HepG2 (cell line): ENCODE results near the gene USP36. TPM values are rescaled to one million over a fixed set of nuclear protein-coding genes. Genes with fewer than 3 reads are reported as not detected.
A peak's percentile ranks its signal among the peaks of the same experiment; 100 is the strongest.

Source experiments
- HDAC2 ChIP-seq: sonication (generic); formaldehyde crosslinking; IDR thresholded peaks from 2 replicates; pipeline ENCODE4 v1.4.0; 2020; ENCODE audit warnings: missing genetic modification reagents
- KDM1A ChIP-seq: IDR thresholded peaks from 2 replicates; pipeline ENCODE4 v1.6.1; 2016; ENCODE audit warnings: missing compliant biosample characterization
- MYC ChIP-seq: sonication (generic); formaldehyde crosslinking; IDR thresholded peaks from 2 replicates; pipeline ENCODE4 v1.9.0; 2021; ENCODE audit warnings: missing genetic modification reagents, borderline replicate concordance
- NFATC3 ChIP-seq: sonication (generic); formaldehyde crosslinking; IDR thresholded peaks from 2 replicates; pipeline ENCODE4 v1.5.1; 2020; ENCODE audit warnings: mild to moderate bottlenecking, missing genetic modification reagents
- REXO4 ChIP-seq: sonication (generic); formaldehyde crosslinking; IDR thresholded peaks from 2 replicates; pipeline ENCODE4 v1.8.0; 2022; ENCODE audit warnings: missing genetic modification reagents, mild to moderate bottlenecking, borderline replicate concordance
- ZNF17 ChIP-seq: sonication (generic); formaldehyde crosslinking; IDR thresholded peaks from 2 replicates; pipeline ENCODE4 v1.5.0; 2020; ENCODE audit warnings: mild to moderate bottlenecking, missing genetic modification reagents
- ZNF720 ChIP-seq: sonication (generic); formaldehyde crosslinking; IDR thresholded peaks from 2 replicates; pipeline ENCODE4 v1.4.0; 2020; ENCODE audit warnings: missing genetic modification reagents
- polyA plus RNA-seq, 8 experiments: library from polyadenylated mRNA; depleted of rRNA in 3 of 8; stranded (reverse) in 7 of 8; unstranded in 1 of 8; fragments of >200 nt; fragmentation: Illumina TruSeq in 4 of 8; extraction: Trizol in 4 of 8; gene quantifications; 2 replicates each; pipeline versions ENCODE4 v1.2.1 to v1.2.3, GENCODE V29; 2011 to 2016; ENCODE audit warnings: low read depth in 4 of 8, missing spikeins in 1 of 8, mixed read lengths in 1 of 8; ENCODE audit not compliant: insufficient read depth in 1 of 8
- total RNA-seq, 5 experiments: library from RNA; depleted of rRNA; stranded (reverse); fragments of >200 nt; fragmentation: Illumina TruSeq; extraction: Trizol; gene quantifications; 2 replicates each; pipeline ENCODE4 v1.2.3, GENCODE V29; 2016; ENCODE audit warnings: low read depth in 1 of 5
- TF ChIP-seq, protein P1 (sequence below): IDR thresholded peaks from 2 replicates; pipeline ENCODE4 v1.6.1; 2016; ENCODE audit warnings: low read depth
- TF ChIP-seq, protein P2 (sequence below): sonication (generic); formaldehyde crosslinking; IDR thresholded peaks from 2 replicates; pipeline ENCODE4 v1.8.0; 2022; ENCODE audit warnings: missing genetic modification reagents, mild to moderate bottlenecking, borderline replicate concordance
- TF ChIP-seq, protein P3 (sequence below): sonication (generic); formaldehyde crosslinking; IDR thresholded peaks from 2 replicates; pipeline ENCODE4 v1.8.0; 2022; ENCODE audit warnings: low read depth, missing genetic modification reagents
- TF ChIP-seq, protein P4 (sequence below): sonication (generic); formaldehyde crosslinking; IDR thresholded peaks from 2 replicates; pipeline ENCODE4 v1.5.0; 2020; ENCODE audit warnings: missing genetic modification reagents
- TF ChIP-seq, protein P5 (sequence below): sonication (generic); formaldehyde crosslinking; IDR thresholded peaks from 2 replicates; pipeline ENCODE4 v1.4.0; 2020; ENCODE audit warnings: mild to moderate bottlenecking, missing genetic modification reagents
- TF ChIP-seq, protein P6 (sequence below): sonication (generic); formaldehyde crosslinking; IDR thresholded peaks from 2 replicates; pipeline ENCODE4 v1.8.0; 2022; ENCODE audit warnings: missing genetic modification reagents, mild to moderate bottlenecking, inconsistent platforms, borderline replicate concordance
- TF ChIP-seq, protein P7 (sequence below): sonication (generic); formaldehyde crosslinking; IDR thresholded peaks from 2 replicates; pipeline ENCODE4 v1.8.0; 2022; ENCODE audit warnings: mild to moderate bottlenecking, missing genetic modification reagents; ENCODE audit not compliant: insufficient replicate concordance

The USP36 gene
- total and polyA plus RNA-seq, 2 of the 13 experiments (the other 11 are each of a cell fraction or from before 2014, with no cell fraction given), result 29.6 to 45.9 TPM

DNA sequence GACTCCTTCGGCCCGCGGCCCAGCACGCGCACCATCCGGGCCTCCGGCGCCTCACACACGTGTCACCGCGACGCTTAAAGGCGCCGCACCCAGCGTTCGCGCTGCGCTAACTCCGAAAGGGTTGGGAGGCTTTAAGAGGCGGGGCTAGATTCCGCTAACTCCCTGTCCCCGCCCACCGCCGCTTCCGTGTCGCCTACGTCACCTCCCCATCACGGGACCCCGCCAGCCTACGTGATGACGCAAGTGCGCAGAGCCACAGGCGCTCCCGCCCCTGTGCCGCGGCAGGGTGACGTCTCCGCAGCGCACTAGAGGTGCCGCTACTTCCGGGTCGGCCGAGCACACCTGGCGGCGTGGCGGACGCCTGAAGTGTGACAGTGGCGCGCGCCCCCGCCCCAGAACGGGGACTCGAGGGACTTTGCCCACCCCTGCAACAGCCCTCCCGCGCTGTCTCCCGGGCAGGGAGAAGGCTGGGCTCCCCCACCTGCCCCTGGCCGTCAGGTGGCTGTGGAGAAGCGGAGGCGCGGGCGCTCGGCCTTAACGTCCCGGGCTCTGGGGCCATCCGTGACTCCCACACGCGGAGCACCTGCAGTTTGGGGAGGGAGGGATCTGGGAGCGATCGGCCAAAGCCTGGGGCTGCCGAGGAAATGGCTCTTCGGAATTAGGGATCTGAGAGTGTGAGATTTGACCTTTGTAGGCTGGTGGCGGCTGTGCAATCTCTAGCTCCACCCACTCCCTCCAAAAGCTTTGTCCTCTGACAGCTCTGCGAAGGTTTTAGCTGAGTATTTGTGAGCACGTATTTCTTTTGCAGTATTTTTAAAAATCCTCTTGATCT lies at the start of gene USP36 (continued):
- TF ChIP-seq, protein P1, sequence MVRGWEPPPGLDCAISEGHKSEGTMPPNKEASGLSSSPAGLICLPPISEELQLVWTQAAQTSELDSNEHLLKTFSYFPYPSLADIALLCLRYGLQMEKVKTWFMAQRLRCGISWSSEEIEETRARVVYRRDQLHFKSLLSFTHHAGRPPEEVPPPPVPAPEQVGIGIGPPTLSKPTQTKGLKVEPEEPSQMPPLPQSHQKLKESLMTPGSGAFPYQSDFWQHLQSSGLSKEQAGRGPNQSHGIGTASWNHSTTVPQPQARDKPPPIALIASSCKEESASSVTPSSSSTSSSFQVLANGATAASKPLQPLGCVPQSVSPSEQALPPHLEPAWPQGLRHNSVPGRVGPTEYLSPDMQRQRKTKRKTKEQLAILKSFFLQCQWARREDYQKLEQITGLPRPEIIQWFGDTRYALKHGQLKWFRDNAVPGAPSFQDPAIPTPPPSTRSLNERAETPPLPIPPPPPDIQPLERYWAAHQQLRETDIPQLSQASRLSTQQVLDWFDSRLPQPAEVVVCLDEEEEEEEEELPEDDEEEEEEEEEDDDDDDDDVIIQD (CRISPR knock-in tag), result peak; percentile 75
- peak; percentile 96 for TF ChIP-seq HDAC2 (CRISPR knock-in tag)
- TF ChIP-seq, protein P2, sequence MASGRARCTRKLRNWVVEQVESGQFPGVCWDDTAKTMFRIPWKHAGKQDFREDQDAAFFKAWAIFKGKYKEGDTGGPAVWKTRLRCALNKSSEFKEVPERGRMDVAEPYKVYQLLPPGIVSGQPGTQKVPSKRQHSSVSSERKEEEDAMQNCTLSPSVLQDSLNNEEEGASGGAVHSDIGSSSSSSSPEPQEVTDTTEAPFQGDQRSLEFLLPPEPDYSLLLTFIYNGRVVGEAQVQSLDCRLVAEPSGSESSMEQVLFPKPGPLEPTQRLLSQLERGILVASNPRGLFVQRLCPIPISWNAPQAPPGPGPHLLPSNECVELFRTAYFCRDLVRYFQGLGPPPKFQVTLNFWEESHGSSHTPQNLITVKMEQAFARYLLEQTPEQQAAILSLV (CRISPR knock-in tag), result peak; percentile 98
- peak; percentile 99 for TF ChIP-seq MYC (CRISPR knock-in tag)
- TF ChIP-seq, protein P3, sequence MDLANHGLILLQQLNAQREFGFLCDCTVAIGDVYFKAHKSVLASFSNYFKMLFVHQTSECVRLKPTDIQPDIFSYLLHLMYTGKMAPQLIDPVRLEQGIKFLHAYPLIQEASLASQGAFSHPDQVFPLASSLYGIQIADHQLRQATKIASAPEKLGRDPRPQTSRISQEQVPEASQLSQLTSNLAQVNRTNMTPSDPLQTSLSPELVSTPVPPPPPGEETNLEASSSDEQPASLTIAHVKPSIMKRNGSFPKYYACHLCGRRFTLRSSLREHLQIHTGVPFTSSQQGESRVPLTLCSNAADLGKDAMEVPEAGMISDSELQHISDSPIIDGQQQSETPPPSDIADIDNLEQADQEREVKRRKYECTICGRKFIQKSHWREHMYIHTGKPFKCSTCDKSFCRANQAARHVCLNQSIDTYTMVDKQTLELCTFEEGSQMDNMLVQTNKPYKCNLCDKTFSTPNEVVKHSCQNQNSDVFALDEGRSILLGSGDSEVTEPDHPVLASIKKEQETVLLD, result peak; percentile 94
- no peak for TF ChIP-seq REXO4
- 0 out of 2 replicates have a peak, but pooled peaks have one; percentile 62 for TF ChIP-seq NFATC3 (CRISPR knock-in tag)
- TF ChIP-seq ZNF17 (CRISPR knock-in tag), result 0 out of 2 replicates have a peak, but pooled peaks have one; percentile 73
- TF ChIP-seq, protein P4, sequence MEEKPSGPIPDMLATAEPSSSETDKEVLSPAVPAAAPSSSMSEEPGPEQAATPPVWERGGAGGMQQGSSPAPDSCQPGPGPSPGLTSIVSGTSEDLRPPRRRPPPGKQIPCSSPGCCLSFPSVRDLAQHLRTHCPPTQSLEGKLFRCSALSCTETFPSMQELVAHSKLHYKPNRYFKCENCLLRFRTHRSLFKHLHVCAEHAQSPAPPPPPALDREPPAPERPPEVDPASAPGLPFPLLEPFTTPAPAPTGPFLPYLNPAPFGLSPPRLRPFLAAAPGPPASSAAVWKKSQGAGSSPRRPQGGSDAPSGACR (CRISPR knock-in tag), result peak; percentile 99
- TF ChIP-seq, protein P5, sequence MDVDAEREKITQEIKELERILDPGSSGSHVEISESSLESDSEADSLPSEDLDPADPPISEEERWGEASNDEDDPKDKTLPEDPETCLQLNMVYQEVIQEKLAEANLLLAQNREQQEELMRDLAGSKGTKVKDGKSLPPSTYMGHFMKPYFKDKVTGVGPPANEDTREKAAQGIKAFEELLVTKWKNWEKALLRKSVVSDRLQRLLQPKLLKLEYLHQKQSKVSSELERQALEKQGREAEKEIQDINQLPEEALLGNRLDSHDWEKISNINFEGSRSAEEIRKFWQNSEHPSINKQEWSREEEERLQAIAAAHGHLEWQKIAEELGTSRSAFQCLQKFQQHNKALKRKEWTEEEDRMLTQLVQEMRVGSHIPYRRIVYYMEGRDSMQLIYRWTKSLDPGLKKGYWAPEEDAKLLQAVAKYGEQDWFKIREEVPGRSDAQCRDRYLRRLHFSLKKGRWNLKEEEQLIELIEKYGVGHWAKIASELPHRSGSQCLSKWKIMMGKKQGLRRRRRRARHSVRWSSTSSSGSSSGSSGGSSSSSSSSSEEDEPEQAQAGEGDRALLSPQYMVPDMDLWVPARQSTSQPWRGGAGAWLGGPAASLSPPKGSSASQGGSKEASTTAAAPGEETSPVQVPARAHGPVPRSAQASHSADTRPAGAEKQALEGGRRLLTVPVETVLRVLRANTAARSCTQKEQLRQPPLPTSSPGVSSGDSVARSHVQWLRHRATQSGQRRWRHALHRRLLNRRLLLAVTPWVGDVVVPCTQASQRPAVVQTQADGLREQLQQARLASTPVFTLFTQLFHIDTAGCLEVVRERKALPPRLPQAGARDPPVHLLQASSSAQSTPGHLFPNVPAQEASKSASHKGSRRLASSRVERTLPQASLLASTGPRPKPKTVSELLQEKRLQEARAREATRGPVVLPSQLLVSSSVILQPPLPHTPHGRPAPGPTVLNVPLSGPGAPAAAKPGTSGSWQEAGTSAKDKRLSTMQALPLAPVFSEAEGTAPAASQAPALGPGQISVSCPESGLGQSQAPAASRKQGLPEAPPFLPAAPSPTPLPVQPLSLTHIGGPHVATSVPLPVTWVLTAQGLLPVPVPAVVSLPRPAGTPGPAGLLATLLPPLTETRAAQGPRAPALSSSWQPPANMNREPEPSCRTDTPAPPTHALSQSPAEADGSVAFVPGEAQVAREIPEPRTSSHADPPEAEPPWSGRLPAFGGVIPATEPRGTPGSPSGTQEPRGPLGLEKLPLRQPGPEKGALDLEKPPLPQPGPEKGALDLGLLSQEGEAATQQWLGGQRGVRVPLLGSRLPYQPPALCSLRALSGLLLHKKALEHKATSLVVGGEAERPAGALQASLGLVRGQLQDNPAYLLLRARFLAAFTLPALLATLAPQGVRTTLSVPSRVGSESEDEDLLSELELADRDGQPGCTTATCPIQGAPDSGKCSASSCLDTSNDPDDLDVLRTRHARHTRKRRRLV (CRISPR knock-in tag), result peak; percentile 76; the same call in 1 of the 2 replicates
- TF ChIP-seq, protein P6, sequence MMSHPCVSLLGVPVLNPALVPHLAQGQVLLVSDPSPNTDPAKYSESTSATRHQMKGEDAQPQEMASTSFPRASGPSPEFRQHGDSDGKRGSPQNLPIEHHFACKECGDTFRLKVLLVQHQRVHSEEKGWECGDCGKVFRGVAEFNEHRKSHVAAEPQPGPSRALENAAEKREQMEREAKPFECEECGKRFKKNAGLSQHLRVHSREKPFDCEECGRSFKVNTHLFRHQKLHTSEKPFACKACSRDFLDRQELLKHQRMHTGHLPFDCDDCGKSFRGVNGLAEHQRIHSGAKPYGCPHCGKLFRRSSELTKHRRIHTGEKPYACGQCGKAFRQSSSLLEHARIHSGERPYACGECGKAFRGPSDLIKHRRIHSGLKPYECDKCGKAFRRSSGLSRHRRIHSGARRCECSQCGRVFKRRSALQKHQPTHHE (CRISPR knock-in tag), result peak; percentile 99
- no peak for TF ChIP-seq ZNF720 (CRISPR knock-in tag)
- no peak for TF ChIP-seq KDM1A
- TF ChIP-seq, protein P7, sequence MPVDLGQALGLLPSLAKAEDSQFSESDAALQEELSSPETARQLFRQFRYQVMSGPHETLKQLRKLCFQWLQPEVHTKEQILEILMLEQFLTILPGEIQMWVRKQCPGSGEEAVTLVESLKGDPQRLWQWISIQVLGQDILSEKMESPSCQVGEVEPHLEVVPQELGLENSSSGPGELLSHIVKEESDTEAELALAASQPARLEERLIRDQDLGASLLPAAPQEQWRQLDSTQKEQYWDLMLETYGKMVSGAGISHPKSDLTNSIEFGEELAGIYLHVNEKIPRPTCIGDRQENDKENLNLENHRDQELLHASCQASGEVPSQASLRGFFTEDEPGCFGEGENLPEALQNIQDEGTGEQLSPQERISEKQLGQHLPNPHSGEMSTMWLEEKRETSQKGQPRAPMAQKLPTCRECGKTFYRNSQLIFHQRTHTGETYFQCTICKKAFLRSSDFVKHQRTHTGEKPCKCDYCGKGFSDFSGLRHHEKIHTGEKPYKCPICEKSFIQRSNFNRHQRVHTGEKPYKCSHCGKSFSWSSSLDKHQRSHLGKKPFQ (CRISPR knock-in tag), result peak; percentile 32
